SK-N-SH (cell line): ENCODE data around the gene NIPAL4. TPM values are rescaled to one million over a fixed set of nuclear protein-coding genes. Genes with fewer than 3 reads are reported as not detected.

Experiments
- CTCF ChIA-PET: fragments of 300-600, 350-600 bp; formaldehyde crosslinking; extraction: SDS; loops from one replicate; lab custom pipeline; 2021; lab: Yijun Ruan, JAX
- POLR2A ChIA-PET: fragments of 350-600 bp; sonication (Branson Sonifier 250); formaldehyde crosslinking; extraction: SDS; loops from one replicate; lab custom pipeline; 2020; ENCODE audit warnings: antibody characterized with exemption, inconsistent platforms; lab: Yijun Ruan, JAX
- DNase-seq: peaks from one replicate; pipeline ENCODE4 v3.0.0; 2012
- H2AFZ ChIP-seq: fragments of 200-600 bp; sonication (generic); 2 replicates; pipeline ENCODE4 v1.8.1; 2016; ENCODE audit warnings: antibody characterized with exemption, mild to moderate bottlenecking, low read depth
- H3F3A ChIP-seq: fragments of 200-600 bp; sonication (generic); replicated peaks from 2 replicates; pipeline ENCODE3; 2016; ENCODE audit warnings: antibody characterized with exemption, mild to moderate bottlenecking; ENCODE audit not compliant: insufficient read depth
- H3K27ac ChIP-seq, 2 experiments: fragments of 200-500 bp in 1 of 2; fragments of 200-600 bp in 1 of 2; sonication (Bioruptor generic) in 1 of 2; sonication (generic), shearing (Covaris generic) in 1 of 2; 2 replicates each; pipeline versions ENCODE4 v1.5.1 to v1.6.1; 2014 to 2016; ENCODE audit warnings: low read depth in 2 of 2, inconsistent platforms in 1 of 2, low read length in 1 of 2, mild to moderate bottlenecking in 1 of 2, mixed read lengths in 1 of 2
- H3K27me3 ChIP-seq: fragments of 200-600 bp; sonication (generic), shearing (Covaris generic); 2 replicates; pipeline ENCODE4 v1.6.1; 2016; ENCODE audit warnings: mixed run types; ENCODE audit not compliant: insufficient read depth
- H3K36me3 ChIP-seq, 2 experiments: fragments of 200-500 bp in 1 of 2; fragments of 200-600 bp in 1 of 2; sonication (Bioruptor generic) in 1 of 2; sonication (generic) in 1 of 2; replicated peaks in 1 of 2; 2 replicates each; pipeline versions ENCODE3 to v1.5.1; 2014 to 2016; ENCODE audit warnings: low read length in 1 of 2, mild to moderate bottlenecking in 1 of 2; ENCODE audit not compliant: insufficient read depth in 2 of 2, control insufficient read depth in 1 of 2
- H3K4me1 ChIP-seq, 2 experiments: fragments of 200-500 bp in 1 of 2; fragments of 200-600 bp in 1 of 2; sonication (Bioruptor generic) in 1 of 2; sonication (generic), shearing (Covaris generic) in 1 of 2; 2 replicates each; pipeline versions ENCODE4 v1.5.1 to v1.6.1; 2014 to 2016; ENCODE audit warnings: low read depth in 1 of 2, low read length in 1 of 2, mixed run types in 1 of 2; ENCODE audit not compliant: insufficient read depth in 2 of 2, control insufficient read depth in 1 of 2
- H3K4me2 ChIP-seq: fragments of 200-600 bp; sonication (generic), shearing (Covaris generic); 2 replicates; pipeline ENCODE4 v1.6.1; 2017; ENCODE audit warnings: mixed run types
- H3K4me3 ChIP-seq, 2 experiments: fragments of 200-500 bp in 1 of 2; fragments of 200-600 bp in 1 of 2; sonication (Bioruptor generic) in 1 of 2; sonication (generic), shearing (Covaris generic) in 1 of 2; 2 replicates each; pipeline versions ENCODE4 v1.5.1 to v1.8.1; 2014 to 2016; ENCODE audit warnings: low read depth in 2 of 2, inconsistent platforms in 1 of 2, low read length in 1 of 2, mild to moderate bottlenecking in 1 of 2, mixed read lengths in 1 of 2, moderate library complexity in 1 of 2
- H3K79me2 ChIP-seq: fragments of 200-600 bp; sonication (generic); 2 replicates; pipeline ENCODE4 v1.8.1; 2017; ENCODE audit warnings: mild to moderate bottlenecking; ENCODE audit not compliant: insufficient read depth
- H3K9ac ChIP-seq: fragments of 200-600 bp; sonication (generic); 2 replicates; pipeline ENCODE4 v1.6.1; 2017; ENCODE audit warnings: mixed run types
- H3K9me2 ChIP-seq: fragments of 200-600 bp; sonication (generic); 2 replicates; pipeline ENCODE4 v1.6.1; 2017; ENCODE audit warnings: mixed run types
- H3K9me3 ChIP-seq: fragments of 200-600 bp; sonication (generic); 2 replicates; pipeline ENCODE4 v1.6.1; 2017; ENCODE audit warnings: mixed run types, mild to moderate bottlenecking, moderate library complexity
- H4K20me1 ChIP-seq: fragments of 200-600 bp; sonication (generic); 2 replicates; pipeline ENCODE4 v1.6.1; 2017; ENCODE audit warnings: mild to moderate bottlenecking, mixed run types; ENCODE audit not compliant: insufficient read depth
- CHD2 ChIP-seq: fragments of 150-350 bp; IDR thresholded peaks from 2 replicates; pipeline ENCODE4 v1.6.1; 2018; ENCODE audit warnings: low read length; ENCODE audit not compliant: partially characterized antibody
- FOXJ3 ChIP-seq: sonication (generic); formaldehyde crosslinking; IDR thresholded peaks from 2 replicates; pipeline ENCODE4 v1.5.1; 2020; ENCODE audit warnings: mild to moderate bottlenecking, missing genetic modification reagents
- GATA2 ChIP-seq: sonication (generic); formaldehyde crosslinking; IDR thresholded peaks from 2 replicates; pipeline ENCODE4 v1.5.0; 2020; ENCODE audit warnings: mild to moderate bottlenecking, missing genetic modification reagents
- NFIC ChIP-seq: IDR thresholded peaks from 2 replicates; pipeline ENCODE4 v1.4.0; 2012; ENCODE audit warnings: borderline replicate concordance
- POLR2AphosphoS5 ChIP-seq: IDR thresholded peaks from 2 replicates; pipeline ENCODE4 v1.6.1; 2012; ENCODE audit warnings: low read depth, low read length
- RCOR1 ChIP-seq: fragments of 150-350 bp; IDR thresholded peaks from 2 replicates; pipeline ENCODE4 v1.6.1; 2017; ENCODE audit warnings: antibody characterized with exemption, low read length
- RFX5 ChIP-seq: IDR thresholded peaks from 2 replicates; pipeline ENCODE4 v1.6.1; 2012; ENCODE audit warnings: mild to moderate bottlenecking, improper control_type of control experiment, low read length
- RXRA ChIP-seq: IDR thresholded peaks from 2 replicates; pipeline ENCODE4 v1.4.0; 2012; ENCODE audit warnings: low read depth, mild to moderate bottlenecking, borderline replicate concordance
- SMC3 ChIP-seq: IDR thresholded peaks from 2 replicates; pipeline ENCODE4 v1.6.1; 2012; ENCODE audit warnings: low read depth, low read length, improper control_type of control experiment
- WGBS: methylation state at CpG from one replicate; pipeline ENCODE4 v1.1.6; 2017; ENCODE audit warnings: low lambda C conversion rate; 5-methylcytosine and 5-hydroxymethylcytosine counted together
- polyA plus RNA-seq, 3 experiments: library from polyadenylated mRNA; depleted of rRNA; stranded (reverse); fragments of >200 nt; gene quantifications; 2 replicates each; pipeline ENCODE4 v1.2.3, GENCODE V29; 2012
- TF ChIP-seq, protein P1 (sequence below): IDR thresholded peaks from 2 replicates; pipeline ENCODE4; 2012
- TF ChIP-seq, protein P2 (sequence below): fragments of 150-350 bp; IDR thresholded peaks from 2 replicates; pipeline ENCODE4 v1.6.1; 2017; ENCODE audit warnings: antibody characterized with exemption, low read length, low read depth, borderline replicate concordance
- TF ChIP-seq, protein P3 (sequence below): fragments of 200-600 bp; sonication (generic); IDR thresholded peaks from 2 replicates; pipeline ENCODE4 v1.6.1; 2017; ENCODE audit warnings: antibody characterized with exemption, mild to moderate bottlenecking, moderate library complexity
- TF ChIP-seq, protein P4 (sequence below): fragments of 150-350 bp; IDR thresholded peaks from 2 replicates; pipeline ENCODE4 v1.6.1; 2016; ENCODE audit warnings: mild to moderate bottlenecking, low read depth, low read length

The NIPAL4 gene
- polyA plus RNA-seq, 1 of the 3 experiments (the other 2 are of a cell fraction), result 2.3 TPM

DNA sequence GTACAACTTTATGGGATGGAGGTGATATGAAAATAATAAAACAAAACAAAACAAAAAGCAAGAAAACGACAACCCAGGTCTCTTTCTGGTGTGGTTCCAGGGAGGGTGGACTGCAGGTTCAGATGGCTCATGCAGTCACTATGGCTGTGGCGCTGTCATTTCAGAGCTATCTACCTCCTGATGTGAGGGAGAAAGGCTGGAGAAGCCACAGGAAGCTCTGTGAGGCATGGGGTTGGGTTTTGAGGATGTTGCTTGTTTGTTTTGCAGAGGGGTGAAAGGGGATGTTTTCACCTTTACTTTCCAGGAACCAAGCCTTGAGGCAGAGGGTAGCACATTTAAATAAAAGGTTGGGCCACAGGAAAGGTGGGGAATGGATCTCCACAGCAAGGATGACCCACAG lies 18.7 kb downstream of the NIPAL4 start:
- CTCF ChIA-PET, result interaction anchor here (0.9 to 8.1 kb wide), 5 partner anchors 9 to 152 kb away, joined by 3 to 102 read pairs (median 21); partner anchors contain the start of gene NIPAL4
- TF ChIP-seq, protein P1, sequence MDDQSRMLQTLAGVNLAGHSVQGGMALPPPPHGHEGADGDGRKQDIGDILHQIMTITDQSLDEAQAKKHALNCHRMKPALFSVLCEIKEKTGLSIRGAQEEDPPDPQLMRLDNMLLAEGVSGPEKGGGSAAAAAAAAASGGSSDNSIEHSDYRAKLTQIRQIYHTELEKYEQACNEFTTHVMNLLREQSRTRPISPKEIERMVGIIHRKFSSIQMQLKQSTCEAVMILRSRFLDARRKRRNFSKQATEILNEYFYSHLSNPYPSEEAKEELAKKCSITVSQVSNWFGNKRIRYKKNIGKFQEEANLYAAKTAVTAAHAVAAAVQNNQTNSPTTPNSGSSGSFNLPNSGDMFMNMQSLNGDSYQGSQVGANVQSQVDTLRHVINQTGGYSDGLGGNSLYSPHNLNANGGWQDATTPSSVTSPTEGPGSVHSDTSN, result no peak
- no peak for TF ChIP-seq RXRA
- TF ChIP-seq, protein P2, sequence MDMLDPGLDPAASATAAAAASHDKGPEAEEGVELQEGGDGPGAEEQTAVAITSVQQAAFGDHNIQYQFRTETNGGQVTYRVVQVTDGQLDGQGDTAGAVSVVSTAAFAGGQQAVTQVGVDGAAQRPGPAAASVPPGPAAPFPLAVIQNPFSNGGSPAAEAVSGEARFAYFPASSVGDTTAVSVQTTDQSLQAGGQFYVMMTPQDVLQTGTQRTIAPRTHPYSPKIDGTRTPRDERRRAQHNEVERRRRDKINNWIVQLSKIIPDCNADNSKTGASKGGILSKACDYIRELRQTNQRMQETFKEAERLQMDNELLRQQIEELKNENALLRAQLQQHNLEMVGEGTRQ, result no peak
- no peak for TF ChIP-seq RFX5
- no peak for TF ChIP-seq FOXJ3 (CRISPR knock-in tag)
- TF ChIP-seq CHD2, result no peak
- TF ChIP-seq, protein P3, sequence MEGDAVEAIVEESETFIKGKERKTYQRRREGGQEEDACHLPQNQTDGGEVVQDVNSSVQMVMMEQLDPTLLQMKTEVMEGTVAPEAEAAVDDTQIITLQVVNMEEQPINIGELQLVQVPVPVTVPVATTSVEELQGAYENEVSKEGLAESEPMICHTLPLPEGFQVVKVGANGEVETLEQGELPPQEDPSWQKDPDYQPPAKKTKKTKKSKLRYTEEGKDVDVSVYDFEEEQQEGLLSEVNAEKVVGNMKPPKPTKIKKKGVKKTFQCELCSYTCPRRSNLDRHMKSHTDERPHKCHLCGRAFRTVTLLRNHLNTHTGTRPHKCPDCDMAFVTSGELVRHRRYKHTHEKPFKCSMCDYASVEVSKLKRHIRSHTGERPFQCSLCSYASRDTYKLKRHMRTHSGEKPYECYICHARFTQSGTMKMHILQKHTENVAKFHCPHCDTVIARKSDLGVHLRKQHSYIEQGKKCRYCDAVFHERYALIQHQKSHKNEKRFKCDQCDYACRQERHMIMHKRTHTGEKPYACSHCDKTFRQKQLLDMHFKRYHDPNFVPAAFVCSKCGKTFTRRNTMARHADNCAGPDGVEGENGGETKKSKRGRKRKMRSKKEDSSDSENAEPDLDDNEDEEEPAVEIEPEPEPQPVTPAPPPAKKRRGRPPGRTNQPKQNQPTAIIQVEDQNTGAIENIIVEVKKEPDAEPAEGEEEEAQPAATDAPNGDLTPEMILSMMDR, result no peak
- TF ChIP-seq GATA2 (CRISPR knock-in tag), result no peak
- TF ChIP-seq POLR2AphosphoS5, result no peak
- no peak for TF ChIP-seq RCOR1
- no peak for TF ChIP-seq NFIC
- TF ChIP-seq SMC3, result no peak
- TF ChIP-seq, protein P4, sequence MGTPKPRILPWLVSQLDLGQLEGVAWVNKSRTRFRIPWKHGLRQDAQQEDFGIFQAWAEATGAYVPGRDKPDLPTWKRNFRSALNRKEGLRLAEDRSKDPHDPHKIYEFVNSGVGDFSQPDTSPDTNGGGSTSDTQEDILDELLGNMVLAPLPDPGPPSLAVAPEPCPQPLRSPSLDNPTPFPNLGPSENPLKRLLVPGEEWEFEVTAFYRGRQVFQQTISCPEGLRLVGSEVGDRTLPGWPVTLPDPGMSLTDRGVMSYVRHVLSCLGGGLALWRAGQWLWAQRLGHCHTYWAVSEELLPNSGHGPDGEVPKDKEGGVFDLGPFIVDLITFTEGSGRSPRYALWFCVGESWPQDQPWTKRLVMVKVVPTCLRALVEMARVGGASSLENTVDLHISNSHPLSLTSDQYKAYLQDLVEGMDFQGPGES, result no peak
- 93% methylated on average over 2 of the region's 2 CpGs for WGBS

More for the DNA sequence above, 18.7 kb downstream of the NIPAL4 start:
- Histone ChIP-seq H3K27me3 (no peaks in the 10 kb centered on the region), H3F3A (peaks cover 49% of the 10 kb centered on the region), H3K79me2 (peaks cover 23% of the 10 kb centered on the region; the same call in 1 of the 2 replicates), H3K4me1 (peaks cover 2 to 7% of the 10 kb centered on the region in 2 experiments; a peak in 2 of 4 replicates), H3K9me2 (no peaks in the 10 kb centered on the region), H2AFZ (no peak overlapping the region), H3K4me3 (no peak overlapping the region), H3K4me2 (no peak overlapping the region), H3K9me3 (no peaks in the 10 kb centered on the region), H3K9ac (no peak overlapping the region), H3K27ac (peak overlapping the region in 1 of 2 experiments; percentile 66; a peak in 1 of 4 replicates), H4K20me1 (no peaks in the 10 kb centered on the region), H3K36me3 (peaks cover 28 to 48% of the 10 kb centered on the region in 2 experiments)
- POLR2A ChIA-PET, result no interaction called here
- no peak for DNase-seq
